COLO668 (cell line): ENCODE data around the gene CLEC14A.

ENCODE experiments used
- DNase-seq: peaks from one replicate; lab custom pipeline; 2025; ENCODE audit not compliant: unreplicated experiment; lab: John Stamatoyannopoulos, UW

CLEC14A gene

GRCh38 chr14:38248321-38249028, 7.4 kb downstream of the CLEC14A start:
- no peak for DNase-seq

DNA sequence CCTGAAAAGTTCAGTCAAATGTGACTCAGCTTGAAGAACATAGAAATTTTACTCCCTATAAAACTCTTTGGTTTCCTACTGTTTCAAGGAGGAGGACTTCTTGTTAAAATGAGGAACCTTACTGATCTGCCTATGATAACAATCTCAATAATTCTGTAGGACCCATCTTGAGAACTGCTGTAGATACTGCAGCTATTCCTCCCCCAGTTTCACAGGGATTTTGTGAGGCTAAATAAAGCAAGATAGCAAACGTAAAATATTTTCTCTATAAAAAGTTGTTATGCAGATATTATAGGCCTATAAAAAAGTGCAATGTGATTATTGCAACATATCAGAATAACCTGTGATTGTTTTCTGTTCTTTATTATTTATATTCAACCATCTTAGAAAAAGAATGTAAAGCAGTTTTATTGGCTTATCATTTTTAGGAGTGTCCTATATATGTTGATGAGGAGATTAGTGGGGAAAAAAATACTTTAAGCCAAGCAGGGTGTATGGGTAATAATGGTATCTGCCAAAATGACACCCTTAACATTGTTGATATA, 12.1 kb downstream of the CLEC14A start:
- DNase-seq: no peak

- DNase-seq: no peak
Measured at GRCh38 chr14:38238878-38239277, 17.0 kb downstream of the CLEC14A start.

GRCh38 chr14:38238332-38238731, 17.6 kb downstream of the CLEC14A start:
- no peak for DNase-seq

GRCh38 chr14:38233218-38233617, 22.7 kb downstream of the CLEC14A start:
- DNase-seq: no peak

GRCh38 chr14:38226366-38226765, 29.5 kb downstream of the CLEC14A start:
- DNase-seq: no peak

DNA sequence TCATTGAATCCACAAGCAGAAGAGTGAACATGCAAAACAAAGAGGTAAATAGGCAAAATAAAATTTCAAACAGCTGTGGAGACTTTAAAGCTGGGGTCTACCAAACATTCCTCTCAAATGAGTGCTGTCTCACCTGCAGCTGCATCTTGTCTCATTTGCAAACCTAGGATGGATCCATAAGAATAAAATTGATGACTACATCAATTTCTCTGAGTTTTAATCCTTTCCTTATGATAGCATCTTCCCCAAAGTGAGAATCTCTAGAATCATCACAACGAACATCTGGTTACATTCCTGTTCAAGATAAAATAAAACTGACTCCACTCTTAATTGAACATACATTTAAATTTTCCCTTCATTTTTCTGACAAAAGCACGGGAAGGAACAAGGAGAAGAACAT, 29.9 kb downstream of the CLEC14A start:
- no peak for DNase-seq

DNA sequence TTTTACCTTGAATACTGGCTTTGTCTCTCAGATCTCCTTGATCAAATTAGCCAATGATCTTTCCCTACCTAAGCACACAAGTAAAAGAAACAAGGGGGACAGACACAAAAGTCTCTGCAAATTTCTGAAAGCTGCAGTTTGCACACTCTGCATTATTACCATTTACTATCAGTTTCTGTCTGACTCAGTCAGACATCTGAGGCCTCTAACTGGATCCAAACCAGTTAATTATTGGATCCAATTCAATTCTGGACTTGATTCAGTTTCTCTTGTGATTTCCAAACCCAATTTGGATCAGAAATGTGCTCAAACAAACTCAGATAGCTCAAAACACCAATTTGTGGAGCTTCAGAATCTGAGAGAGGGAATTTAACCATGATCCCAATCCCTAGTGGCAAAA, 31.6 kb downstream of the CLEC14A start:
- DNase-seq: no peak

DNA sequence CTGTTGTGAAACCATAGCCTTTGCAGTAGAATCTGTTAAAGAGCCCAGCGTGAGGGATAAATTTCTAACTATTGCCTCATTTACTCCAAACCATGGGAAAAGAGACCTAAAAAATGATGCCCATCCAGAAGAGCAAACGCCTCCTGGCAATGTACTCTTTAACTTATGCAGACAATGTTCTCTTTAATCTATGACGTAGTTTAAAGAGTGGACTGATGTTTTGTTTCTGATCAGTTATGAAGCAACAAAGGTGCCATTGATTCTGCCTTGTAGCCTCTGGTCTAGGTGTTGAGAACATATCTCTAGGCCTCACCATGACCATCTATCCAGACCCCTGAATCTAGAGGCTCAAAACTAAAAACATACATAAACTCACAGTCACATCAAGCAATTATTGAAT, 34.8 kb downstream of the CLEC14A start:
- no peak for DNase-seq

DNA sequence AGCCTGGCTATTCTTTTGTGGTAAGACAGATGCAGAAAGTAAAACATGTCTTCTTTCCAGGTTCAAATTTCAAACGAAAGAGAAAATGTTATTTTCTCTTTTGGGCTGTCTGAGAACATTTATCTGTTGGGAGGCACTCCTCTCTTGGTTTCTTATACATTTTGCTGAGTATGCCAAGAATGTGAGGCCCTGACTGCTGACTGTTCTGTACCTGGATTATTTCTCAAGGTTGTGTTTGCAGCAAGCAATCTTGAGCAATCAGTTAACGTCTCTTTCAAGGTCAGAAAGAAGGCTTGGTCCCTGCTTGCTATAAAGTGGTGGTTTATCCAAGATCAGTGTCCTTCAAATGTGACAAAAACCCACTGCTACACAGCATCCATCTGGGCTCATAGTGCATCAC, 38.3 kb downstream of the CLEC14A start:
- DNase-seq: no peak

DNA sequence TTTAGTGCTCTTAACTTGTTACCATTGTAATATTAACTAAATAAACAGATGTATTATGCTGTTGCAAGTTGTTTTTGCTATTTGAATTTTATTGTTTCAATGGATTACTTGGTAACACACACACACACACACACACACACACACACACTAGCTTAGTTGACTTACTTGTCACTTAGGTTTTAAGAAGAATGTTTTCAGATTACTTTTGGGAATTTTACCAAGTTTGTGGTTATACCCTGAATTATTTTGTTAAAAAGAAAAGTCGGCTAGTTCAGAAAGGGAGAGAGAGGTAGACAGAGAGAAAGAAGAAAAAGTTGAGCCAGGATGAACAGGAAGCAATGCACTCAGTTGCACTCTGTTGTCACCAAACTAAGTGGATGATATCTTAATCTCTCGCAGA, 42.9 kb downstream of the CLEC14A start:
- DNase-seq: no peak

DNA sequence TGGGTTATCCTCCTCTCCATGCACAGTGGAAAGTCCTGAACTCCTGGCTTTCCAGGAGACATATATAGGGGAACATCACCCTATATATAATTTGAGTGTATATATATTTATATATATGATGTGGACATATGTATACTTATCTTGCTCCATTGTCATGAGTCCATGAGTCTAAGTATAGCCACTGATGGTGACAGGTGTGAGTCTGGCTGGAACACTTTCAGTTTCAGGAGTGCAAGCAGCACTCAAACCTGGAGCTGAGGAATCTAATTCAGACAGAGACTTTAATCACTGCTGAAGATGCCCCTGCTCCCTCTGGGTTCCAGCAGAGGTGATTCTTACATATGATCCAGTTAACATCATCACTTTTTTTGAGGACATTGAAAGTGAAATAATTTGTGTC, 43.8 kb downstream of the CLEC14A start:
- DNase-seq: no peak

DNA sequence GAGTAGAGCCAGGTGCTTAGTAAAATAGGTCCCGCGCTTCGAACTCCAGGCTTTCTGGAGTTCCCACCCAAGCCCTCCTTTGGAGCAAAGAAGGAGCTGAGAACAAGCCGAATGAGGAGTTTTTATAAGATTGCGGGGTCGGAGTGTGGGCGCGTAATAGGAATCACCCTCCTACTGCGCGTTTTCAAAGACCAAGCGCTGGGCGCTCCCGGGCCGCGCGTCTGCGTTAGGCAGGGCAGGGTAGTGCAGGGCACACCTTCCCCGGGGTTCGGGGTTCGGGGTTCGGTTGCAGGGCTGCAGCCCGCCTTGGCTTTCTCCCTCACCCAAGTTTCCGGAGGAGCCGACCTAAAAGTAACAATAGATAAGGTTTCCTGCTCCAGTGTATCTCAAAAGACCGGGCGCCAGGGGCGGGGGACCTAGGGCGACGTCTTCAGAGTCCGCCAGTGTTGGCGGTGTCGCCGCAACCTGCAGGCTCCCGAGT, 44.6 kb downstream of the CLEC14A start:
- DNase-seq: peak; percentile 48

GRCh38 chr14:38210587-38211216, 45.2 kb downstream of the CLEC14A start:
- DNase-seq: peak; percentile 55

GRCh38 chr14:38209572-38210557, 46.0 kb downstream of the CLEC14A start:
- peak; percentile 68 for DNase-seq

- DNase-seq: peak; percentile 95
Measured at GRCh38 chr14:38208618-38209562, 47.0 kb downstream of the CLEC14A start.

GRCh38 chr14:38207736-38208617, 47.9 kb downstream of the CLEC14A start, which contains the start of gene SSTR1:
Gene SSTR1 (plus strand): TSS chr14:38207904. CDS start chr14:38209390, 1,486 bp downstream.
- DNase-seq: peak; percentile 82

DNA sequence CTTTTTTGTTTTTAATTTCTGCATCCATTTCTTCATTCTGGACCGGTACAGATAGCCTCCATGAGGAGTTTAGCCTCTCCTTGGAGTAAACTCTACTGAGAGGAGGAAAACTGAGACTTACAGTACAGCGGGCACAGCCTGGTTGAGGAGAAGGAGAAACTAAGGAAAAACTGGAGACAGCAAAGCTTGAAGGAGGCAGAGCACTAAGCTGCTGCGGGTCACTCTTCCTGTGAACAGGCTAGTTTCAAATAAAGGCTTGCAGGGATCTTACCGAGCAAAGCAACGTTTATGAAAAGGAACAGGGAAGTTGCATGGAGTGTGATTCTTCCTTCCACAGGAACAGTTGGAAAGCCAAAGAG, 48.5 kb downstream of the CLEC14A start:
- DNase-seq: no peak
